ENCODE data around the gene NFATC1.

The NFATC1 gene

GRCh38 chr18:79529296-79529695 lies 133.6 kb downstream of the NFATC1 start:
- no peaks in the 10 kb centered on the region for H3K36me3 ChIP-seq (ENCODE audit: low read depth)
- no peak for TF ChIP-seq CTCF (IDR thresholded peaks at IDR 0.05; ENCODE audit: poor library complexity, severe bottlenecking)
- peaks cover 22% of the 10 kb centered on the region for H3K27me3 ChIP-seq (ENCODE audit: insufficient read depth, poor library complexity, severe bottlenecking)
- no peak overlapping the region for H3K27ac ChIP-seq (ENCODE audit: poor library complexity, severe bottlenecking)
- ATAC-seq (ENCODE audit: low read depth) (no peak), DNase-seq (ENCODE audit: low spot score) (peak; percentile 14)
- H3K4me1 ChIP-seq (ENCODE audit: insufficient read depth, poor library complexity, severe bottlenecking), result no peaks in the 10 kb centered on the region
- no peak overlapping the region for H3K4me3 ChIP-seq (ENCODE audit: severe bottlenecking)
- no peaks in the 10 kb centered on the region for H3K9me3 ChIP-seq (ENCODE audit: severe bottlenecking)

GRCh38 chr18:79529991-79530390 lies 134.3 kb downstream of the NFATC1 start:
- ATAC-seq (ENCODE audit: low read depth) (no peak), DNase-seq (ENCODE audit: low spot score) (peak; percentile 39)
- H3K27me3 ChIP-seq (ENCODE audit: insufficient read depth, poor library complexity, severe bottlenecking), result peaks cover 25% of the 10 kb centered on the region
- H3K4me3 ChIP-seq (ENCODE audit: severe bottlenecking), result no peak overlapping the region
- H3K9me3 ChIP-seq (ENCODE audit: severe bottlenecking), result no peaks in the 10 kb centered on the region
- H3K27ac ChIP-seq (ENCODE audit: poor library complexity, severe bottlenecking), result no peak overlapping the region
- no peaks in the 10 kb centered on the region for H3K4me1 ChIP-seq (ENCODE audit: insufficient read depth, poor library complexity, severe bottlenecking)
- TF ChIP-seq CTCF (IDR thresholded peaks at IDR 0.05; ENCODE audit: poor library complexity, severe bottlenecking), result no peak
- H3K36me3 ChIP-seq (ENCODE audit: low read depth), result no peaks in the 10 kb centered on the region

GRCh38 chr18:79530821-79531220 lies 135.1 kb downstream of the NFATC1 start:
- Histone ChIP-seq H3K9me3 (ENCODE audit: severe bottlenecking) (no peaks in the 10 kb centered on the region), H3K27ac (ENCODE audit: poor library complexity, severe bottlenecking) (no peak overlapping the region), H3K27me3 (ENCODE audit: insufficient read depth, poor library complexity, severe bottlenecking) (peaks cover 33% of the 10 kb centered on the region), H3K4me1 (ENCODE audit: insufficient read depth, poor library complexity, severe bottlenecking) (no peaks in the 10 kb centered on the region), H3K4me3 (ENCODE audit: severe bottlenecking) (no peak overlapping the region), H3K36me3 (ENCODE audit: low read depth) (no peaks in the 10 kb centered on the region)
- DNase-seq (ENCODE audit: low spot score) (peak; percentile 28), ATAC-seq (ENCODE audit: low read depth) (no peak)
- no peak for TF ChIP-seq CTCF (IDR thresholded peaks at IDR 0.05; ENCODE audit: poor library complexity, severe bottlenecking)

GRCh38 chr18:79531386-79531785 lies 135.7 kb downstream of the NFATC1 start:
- Histone ChIP-seq H3K4me1 (ENCODE audit: insufficient read depth, poor library complexity, severe bottlenecking) (no peaks in the 10 kb centered on the region), H3K36me3 (ENCODE audit: low read depth) (no peaks in the 10 kb centered on the region), H3K9me3 (ENCODE audit: severe bottlenecking) (no peaks in the 10 kb centered on the region), H3K27ac (ENCODE audit: poor library complexity, severe bottlenecking) (no peak overlapping the region), H3K27me3 (ENCODE audit: insufficient read depth, poor library complexity, severe bottlenecking) (peaks cover 39% of the 10 kb centered on the region), H3K4me3 (ENCODE audit: severe bottlenecking) (no peak overlapping the region)
- TF ChIP-seq CTCF (IDR thresholded peaks at IDR 0.05; ENCODE audit: poor library complexity, severe bottlenecking), result no peak
- DNase-seq (ENCODE audit: low spot score) (peak; percentile 38), ATAC-seq (ENCODE audit: low read depth) (no peak)

GRCh38 chr18:79531926-79532312 lies 136.2 kb downstream of the NFATC1 start:
- H3K36me3 ChIP-seq (ENCODE audit: low read depth), result no peaks in the 10 kb centered on the region
- peaks cover 39% of the 10 kb centered on the region for H3K27me3 ChIP-seq (ENCODE audit: insufficient read depth, poor library complexity, severe bottlenecking)
- ATAC-seq (ENCODE audit: low read depth) (no peak), DNase-seq (ENCODE audit: low spot score) (peak; percentile 25)
- no peaks in the 10 kb centered on the region for H3K4me1 ChIP-seq (ENCODE audit: insufficient read depth, poor library complexity, severe bottlenecking)
- no peaks in the 10 kb centered on the region for H3K9me3 ChIP-seq (ENCODE audit: severe bottlenecking)
- TF ChIP-seq CTCF (IDR thresholded peaks at IDR 0.05; ENCODE audit: poor library complexity, severe bottlenecking), result no peak
- no peak overlapping the region for H3K27ac ChIP-seq (ENCODE audit: poor library complexity, severe bottlenecking)
- H3K4me3 ChIP-seq (ENCODE audit: severe bottlenecking), result no peak overlapping the region
